ENCODE results near the gene KCNRG.

- TF ChIP-seq CTCF (conservative IDR thresholded peaks at IDR 0.05; ENCODE audit: low read depth, low read length) (no peak), EZH2 (IDR thresholded peaks at IDR 0.05; ENCODE audit: low read length, unreplicated experiment) (no peak)
These were observed 2.7 kb upstream of the KCNRG start for GRCh38 chr13:50012396-50013169.

All from PC-3 (cell line).